HCT116 (cell line): Measurements from ENCODE around the gene LINS1. TPM values are rescaled to one million over a fixed set of nuclear protein-coding genes. Genes with fewer than 3 reads are reported as not detected.

Experiments used
- ATAC-seq: fragments of 200-7000 bp; cut with Tn5 transposase; 2 replicates; pipeline ENCODE4 v1.9.1; 2020; ENCODE audit warnings: mild to moderate bottlenecking, moderate library complexity
- BruUV-seq: library from RNA; stranded (reverse); fragments of 400-500 nt; replicated peaks from 2 replicates; lab custom pipeline; 2021; lab: Mats Ljungman, UMichigan
- CTCF ChIA-PET: fragments of 300-600 bp; sonication (Branson Sonifier 250); formaldehyde crosslinking; loops from one replicate; lab custom pipeline; 2021; ENCODE audit warnings: antibody characterized with exemption; lab: Charles Lee
- POLR2A ChIA-PET: fragments of 300-600, 350-600 bp; sonication (Branson Sonifier 250); formaldehyde crosslinking; loops from one replicate; lab custom pipeline; 2021; ENCODE audit warnings: antibody characterized with exemption; lab: Charles Lee
- RAD21 ChIA-PET, 2 experiments: fragments of 300-600 bp; sonication (Branson Sonifier 250); formaldehyde crosslinking; loops; one replicate each; lab custom pipeline; 2023; ENCODE audit warnings: low total read pairs in 2 of 2; ENCODE audit not compliant: uncharacterized antibody in 2 of 2, unreplicated experiment in 2 of 2, low non-redundant PET in 1 of 2; lab: Charles Lee
- DNase-seq: peaks from one replicate; pipeline ENCODE4 v3.0.0-alpha.2; 2010; ENCODE audit warnings: low read depth, low spot score
- H2AFZ ChIP-seq: fragments of 200-600 bp; shearing (Covaris generic), sonication (generic); 2 replicates; pipeline ENCODE4 v1.6.1; 2017; ENCODE audit warnings: low read depth, mixed run types, mixed read lengths, antibody characterized with exemption, low read length; ENCODE audit not compliant: poor library complexity, severe bottlenecking
- H3K27ac ChIP-seq: 2 replicates; pipeline ENCODE4 v1.5.1; 2012; ENCODE audit warnings: low read depth, low read length
- H3K27me3 ChIP-seq: fragments of 200-600 bp; sonication (generic); 2 replicates; pipeline ENCODE4 v1.6.1; 2016; ENCODE audit warnings: mixed run types, low read length, mixed read lengths; ENCODE audit not compliant: insufficient read depth
- H3K36me3 ChIP-seq, 2 experiments: fragments of 200-500 bp in 1 of 2; fragments of 200-600 bp in 1 of 2; sonication (Bioruptor generic) in 1 of 2; sonication (generic) in 1 of 2; 2 replicates each; pipeline versions ENCODE4 v1.5.1 to v1.6.1; 2014 to 2016; ENCODE audit warnings: low read length in 2 of 2, inconsistent platforms in 1 of 2, mixed read lengths in 1 of 2, mixed run types in 1 of 2; ENCODE audit not compliant: insufficient read depth in 2 of 2, control insufficient read depth in 1 of 2
- H3K4me1 ChIP-seq, 2 experiments: fragments of 200-600 bp in 1 of 2; sonication (generic) in 1 of 2; 2 replicates each; pipeline versions ENCODE4 v1.5.1 to v1.6.1; 2012 to 2017; ENCODE audit warnings: low read length in 2 of 2, inconsistent platforms in 1 of 2, mild to moderate bottlenecking in 1 of 2, mixed read lengths in 1 of 2, mixed run types in 1 of 2, moderate library complexity in 1 of 2; ENCODE audit not compliant: insufficient read depth in 2 of 2, control insufficient read depth in 1 of 2
- H3K4me2 ChIP-seq: fragments of 200-600 bp; sonication (generic); 2 replicates; pipeline ENCODE4 v1.6.1; 2017; ENCODE audit warnings: mixed run types, low read length, mixed read lengths
- H3K4me3 ChIP-seq, 2 experiments: fragments of 200-600 bp in 1 of 2; sonication (generic) in 1 of 2; replicated peaks in 1 of 2; 2 replicates each; pipeline ENCODE4 v1.5.1; 2011 to 2016; ENCODE audit warnings: low read length in 2 of 2, control low read depth in 1 of 2, low read depth in 1 of 2, mild to moderate bottlenecking in 1 of 2, mixed read lengths in 1 of 2, mixed run types in 1 of 2
- H3K79me2 ChIP-seq: fragments of 200-600 bp; sonication (generic); 2 replicates; pipeline ENCODE4 v1.6.1; 2017; ENCODE audit warnings: mild to moderate bottlenecking, mixed run types, low read length, moderate library complexity, mixed read lengths; ENCODE audit not compliant: insufficient read depth
- H3K9ac ChIP-seq: fragments of 200-600 bp; sonication (generic); 2 replicates; pipeline ENCODE4 v1.6.1; 2016; ENCODE audit warnings: low read length, mixed read lengths
- H3K9me2 ChIP-seq: fragments of 200-600 bp; sonication (generic), shearing (Covaris generic); 2 replicates; pipeline ENCODE4 v1.6.1; 2017; ENCODE audit warnings: mixed run types, mild to moderate bottlenecking, moderate library complexity; ENCODE audit not compliant: insufficient read depth
- H3K9me3 ChIP-seq, 2 experiments: fragments of 200-500 bp in 1 of 2; fragments of 200-600 bp in 1 of 2; sonication (Bioruptor generic) in 1 of 2; sonication (generic) in 1 of 2; 2 replicates each; pipeline ENCODE4 v1.6.1; 2014 to 2017; ENCODE audit warnings: low read length in 2 of 2, mixed read lengths in 2 of 2, inconsistent platforms in 1 of 2, low read depth in 1 of 2, mild to moderate bottlenecking in 1 of 2, mixed run types in 1 of 2, moderate library complexity in 1 of 2; ENCODE audit not compliant: control insufficient read depth in 1 of 2, insufficient read depth in 1 of 2
- H4K20me1 ChIP-seq: fragments of 200-600 bp; sonication (generic), shearing (Covaris generic); 2 replicates; pipeline ENCODE4 v1.6.1; 2017; ENCODE audit warnings: mixed run types, mild to moderate bottlenecking, moderate library complexity; ENCODE audit not compliant: insufficient read depth
- CBX3 ChIP-seq: IDR thresholded peaks from 2 replicates; pipeline ENCODE4 v1.6.1; 2012; ENCODE audit warnings: low read depth
- ELF1 ChIP-seq: IDR thresholded peaks from 2 replicates; pipeline ENCODE4 v1.6.1; 2012; ENCODE audit warnings: low read depth, borderline replicate concordance
- RAD21 ChIP-seq: IDR thresholded peaks from 2 replicates; pipeline ENCODE4 v1.6.1; 2012; ENCODE audit warnings: low read depth, mild to moderate bottlenecking
- TCF7L2 ChIP-seq: IDR thresholded peaks from 2 replicates; pipeline ENCODE4 v1.7.0; 2011; ENCODE audit warnings: borderline replicate concordance, inconsistent platforms; ENCODE audit not compliant: insufficient read depth, insufficient read length; ENCODE audit errors: extremely low read depth
- YY1 ChIP-seq: IDR thresholded peaks from 2 replicates; pipeline ENCODE4 v1.6.1; 2011; ENCODE audit warnings: low read length, low read depth, moderate library complexity, mild to moderate bottlenecking; ENCODE audit not compliant: insufficient replicate concordance; ENCODE audit errors: extremely low read depth
- ZFX ChIP-seq: fragments of 450-650 bp; IDR thresholded peaks from 2 replicates; pipeline ENCODE4 v1.6.1; 2017
- ZNF274 ChIP-seq: fragments of 200-500 bp; sonication (Bioruptor generic); IDR thresholded peaks from 2 replicates; pipeline ENCODE4 v1.6.1; 2014; ENCODE audit warnings: mild to moderate bottlenecking, low read depth, low read length, inconsistent platforms
- intact Hi-C: fragments of 100-400 bp; cut with micrococcal nuclease; formaldehyde crosslinking; loops from 2 replicates; pipeline ENCODE4 v1.10.0; 2022
- total RNA-seq: library from RNA; stranded (reverse); gene quantifications from one replicate; pipeline ENCODE4 v1.2.1, GENCODE V29; 2021; ENCODE audit not compliant: unreplicated experiment
- TF ChIP-seq, protein P1 (sequence below): IDR thresholded peaks from 2 replicates; pipeline ENCODE4 v1.6.1; 2012; ENCODE audit warnings: low read depth

LINS1 gene
- total RNA-seq, 1 experiment from 2014 or later = 14.7 TPM

DNA sequence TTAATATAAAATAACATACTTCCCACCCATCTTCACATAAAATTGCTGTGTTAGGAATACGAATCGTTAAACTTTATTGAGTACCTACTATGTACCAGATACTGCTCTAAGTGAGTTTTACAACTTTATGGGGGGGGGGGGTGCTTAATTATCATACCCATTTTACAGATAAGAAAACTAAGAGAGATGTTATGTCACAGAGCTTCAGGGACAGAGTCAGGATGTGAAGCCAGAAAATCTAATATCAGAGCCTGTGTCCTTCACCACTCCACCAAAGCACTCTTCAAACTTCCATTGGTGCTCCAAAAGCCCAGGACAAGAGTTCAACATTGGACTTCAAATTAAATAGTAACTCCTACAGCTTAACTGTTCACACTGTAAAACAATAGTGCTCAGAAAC lies 8.6 kb downstream of the LINS1 start:
- ChIA-PET RAD21 (no interaction called here), CTCF (no interaction called here), POLR2A (no interaction called here)
- H3K4me3 ChIP-seq = no peak overlapping the region
- no peak overlapping the region for H3K27ac ChIP-seq
- H3K27me3 ChIP-seq = no peaks in the 10 kb centered on the region
- H4K20me1 ChIP-seq = 0 out of 2 replicates have a peak, but pooled peaks cover 4% of the 10 kb centered on the region
- no peaks in the 10 kb centered on the region for H3K9me2 ChIP-seq
- H3K4me2 ChIP-seq = no peak overlapping the region
- no peak overlapping the region for H3K9ac ChIP-seq
- BruUV-seq = no TSS peak
- peaks cover 6 to 17% of the 10 kb centered on the region in 2 experiments; a peak in 3 of 4 replicates for H3K9me3 ChIP-seq
- no peaks in the 10 kb centered on the region for H3K36me3 ChIP-seq
- H2AFZ ChIP-seq = no peak overlapping the region
- peaks cover 93% of the 10 kb centered on the region for H3K79me2 ChIP-seq
- no peak for ATAC-seq
- TF ChIP-seq YY1 (no peak), ZFX (no peak), ELF1 (no peak), TCF7L2 (no peak), ZNF274 (no peak), RAD21 (no peak), CBX3 (no peak)
- TF ChIP-seq, protein P1, sequence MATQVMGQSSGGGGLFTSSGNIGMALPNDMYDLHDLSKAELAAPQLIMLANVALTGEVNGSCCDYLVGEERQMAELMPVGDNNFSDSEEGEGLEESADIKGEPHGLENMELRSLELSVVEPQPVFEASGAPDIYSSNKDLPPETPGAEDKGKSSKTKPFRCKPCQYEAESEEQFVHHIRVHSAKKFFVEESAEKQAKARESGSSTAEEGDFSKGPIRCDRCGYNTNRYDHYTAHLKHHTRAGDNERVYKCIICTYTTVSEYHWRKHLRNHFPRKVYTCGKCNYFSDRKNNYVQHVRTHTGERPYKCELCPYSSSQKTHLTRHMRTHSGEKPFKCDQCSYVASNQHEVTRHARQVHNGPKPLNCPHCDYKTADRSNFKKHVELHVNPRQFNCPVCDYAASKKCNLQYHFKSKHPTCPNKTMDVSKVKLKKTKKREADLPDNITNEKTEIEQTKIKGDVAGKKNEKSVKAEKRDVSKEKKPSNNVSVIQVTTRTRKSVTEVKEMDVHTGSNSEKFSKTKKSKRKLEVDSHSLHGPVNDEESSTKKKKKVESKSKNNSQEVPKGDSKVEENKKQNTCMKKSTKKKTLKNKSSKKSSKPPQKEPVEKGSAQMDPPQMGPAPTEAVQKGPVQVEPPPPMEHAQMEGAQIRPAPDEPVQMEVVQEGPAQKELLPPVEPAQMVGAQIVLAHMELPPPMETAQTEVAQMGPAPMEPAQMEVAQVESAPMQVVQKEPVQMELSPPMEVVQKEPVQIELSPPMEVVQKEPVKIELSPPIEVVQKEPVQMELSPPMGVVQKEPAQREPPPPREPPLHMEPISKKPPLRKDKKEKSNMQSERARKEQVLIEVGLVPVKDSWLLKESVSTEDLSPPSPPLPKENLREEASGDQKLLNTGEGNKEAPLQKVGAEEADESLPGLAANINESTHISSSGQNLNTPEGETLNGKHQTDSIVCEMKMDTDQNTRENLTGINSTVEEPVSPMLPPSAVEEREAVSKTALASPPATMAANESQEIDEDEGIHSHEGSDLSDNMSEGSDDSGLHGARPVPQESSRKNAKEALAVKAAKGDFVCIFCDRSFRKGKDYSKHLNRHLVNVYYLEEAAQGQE = no peak
- H3K4me1 ChIP-seq = 0 out of 4 replicates have a peak, but pooled peaks cover 0 to 3% of the 10 kb centered on the region in 2 experiments
- no peak for DNase-seq
- intact Hi-C loops = no loop called here
